Pancreas (tissue), 10 donors: ENCODE measurements around the gene CNPY3. TPM values are rescaled to one million over a fixed set of nuclear protein-coding genes. Genes with fewer than 3 reads are reported as not detected.
A peak's percentile ranks its signal among the peaks of the same experiment; 100 is the strongest.
"Not testable (repeated sequence)": the region's sequence is repeated elsewhere in the genome, so short reads cannot be mapped to it uniquely, and the experiment has no call there.

Experiments
- ATAC-seq, 4 donors: fragments of 200-7000 bp; cut with Tn5 transposase; one replicate each; pipeline versions ENCODE4 v1.8.0 to v1.9.1; 2020; ENCODE audit warnings: mild to moderate bottlenecking in 4 of 4, moderate library complexity in 4 of 4
- DNase-seq, 6 donors: peaks; one replicate each; pipeline ENCODE4 v3.0.0-alpha.2; 2020
- FAIRE-seq: peaks from 2 replicates; lab custom pipeline; 2012; peaks lifted over from hg19 to GRCh38; lab: Jason Lieb, UNC
- H3K27ac ChIP-seq, 4 donors: fragments of 200-600 bp; sonication (generic); 1 replicate in 3 of 4; 2 replicates in 1 of 4; pipeline versions ENCODE4 v1.5.0 to v1.8.0; 2020
- H3K27me3 ChIP-seq, 4 donors: fragments of 200-600 bp; one replicate each; pipeline ENCODE4 v1.8.0; 2021
- H3K36me3 ChIP-seq, 3 donors: fragments of 200-600 bp; sonication (generic) in 1 of 3; one replicate each; pipeline versions ENCODE4 v1.5.0 to v1.8.0; 2020 to 2021
- H3K4me1 ChIP-seq, 3 donors: fragments of 200-600 bp; one replicate each; pipeline ENCODE4 v1.8.0; 2021
- H3K4me3 ChIP-seq, 4 donors: fragments of 200-600 bp; sonication (generic) in 2 of 4; one replicate each; pipeline versions ENCODE4 v1.5.0 to v1.8.0; 2020 to 2021
- H3K9me3 ChIP-seq, 4 donors: fragments of 200-600 bp; one replicate each; pipeline ENCODE4 v1.8.0; 2021
- CTCF ChIP-seq, 4 donors: fragments of 200-600 bp; sonication (generic) in 3 of 4; IDR thresholded peaks; one replicate each; pipeline versions ENCODE4 v1.5.0 to v1.8.0; 2021; ENCODE audit warnings: antibody characterized with exemption in 4 of 4
- WGBS, 2 donors: extraction: QIAGEN DNeasy Blood & Tissue Kit; methylation state at CpG; one replicate each; pipeline ENCODE4 v1.1.7; 2013; 5-methylcytosine and 5-hydroxymethylcytosine counted together
- intact Hi-C, 3 donors: fragments of 100-400 bp; cut with DNase I; formaldehyde crosslinking; loops; one replicate each; pipeline versions ENCODE4 v1.11.1 to v1.14.2; 2022
- polyA plus RNA-seq, 2 donors: library from polyadenylated mRNA; stranded (reverse); fragments of 200-250 nt; gene quantifications; one replicate each; pipeline ENCODE4 v1.2.3, GENCODE V29; 2013
- total RNA-seq, 6 donors: library from RNA; stranded (reverse); fragmentation: NEBNext Ultra II Directional in 4 of 6; extraction: Animal tissue kit (Norgen Biotek cat#: 25700) in 4 of 6; gene quantifications; one replicate each; pipeline versions ENCODE4 v1.2.1 to v1.2.4, GENCODE V29; 2021 to 2023
- donor health status: healthy with polysubstance abuse.
- donor health status: DM: no; HTN: no; CAD: no; lungs with moderate emphysema.
- donor health status: DM: no; HTN: no; CAD: no.
- donor health status: control.
- donor health status: control.
- donor health status: Bipolar disorder and iron deficiency.
- donor health status: DM: yes; HTN: yes; CAD: no.
- donor health status: DM: no; HTN: no; CAD: no.
- donor health status: DM: no; HTN: no; CAD: no.
- donor health status: DM: yes; HTN: yes; CAD: no.

The CNPY3 gene
- 10 to 100 TPM; 28.3 to 59.7 (median 34.1) TPM for total RNA-seq
- 10 to 100 TPM; 41.9 to 55.4 TPM for polyA plus RNA-seq

GRCh38 chr6:42928986-42929820 is at the start of gene CNPY3:
Gene CNPY3, plus strand, starts transcription at chr6:42929480. Its CDS starts 91 bp downstream, at chr6:42929571.
- DNase-seq (peak; percentile 90 to 97 (median 93)), ATAC-seq (peak; percentile 89 to 96 (median 91)), FAIRE-seq (no peak)
- Histone ChIP-seq H3K4me3 (peak within 1 kb of the TSS; percentile 52 to 84 (median 58)), H3K27me3 (no peaks in the 10 kb centered on the region), H3K27ac (peak within 1 kb of the TSS; percentile 80 to 93 (median 88)), H3K9me3 (no peaks in the 10 kb centered on the region), H3K4me1 (peaks cover 0 to 21% (median 18%) of the 10 kb centered on the region in 3 donors), H3K36me3 (peaks cover 0 to 1% (median 1%) of the 10 kb centered on the region in 3 donors)
- no peak for TF ChIP-seq CTCF (IDR thresholded peaks at IDR 0.05)
- 0 to 1% methylated on average over 57 to 63 of the region's 63 CpGs for WGBS, 2 donors
- intact Hi-C loops: no loop called here

GRCh38 chr6:42880240-42880817 is 49.0 kb upstream of the CNPY3 start:
- 5 to 10% methylated on average over 25 of the region's 25 CpGs for WGBS, 2 donors
- not testable (repeated sequence) for H3K9me3 ChIP-seq, ATAC-seq, H3K27me3 ChIP-seq, DNase-seq, FAIRE-seq
- intact Hi-C loops: loop anchor here in 1 of 3 donors (5.0 kb wide), 1 partner anchor 218 kb away; no protein-coding TSS in a partner anchor
- Histone ChIP-seq H3K27ac (peak overlapping the region; percentile 74 to 96 (median 92)), H3K4me1 (peaks cover 0 to 11% (median 5%) of the 10 kb centered on the region in 3 donors), H3K4me3 (peak overlapping the region; percentile 33 to 64 (median 49)), H3K36me3 (peaks cover 0 to 20% (median 18%) of the 10 kb centered on the region in 3 donors)

GRCh38 chr6:42880871-42881270 is 48.4 kb upstream of the CNPY3 start:
- peak overlapping the region; percentile 33 to 64 (median 49) for H3K4me3 ChIP-seq
- intact Hi-C loops: loop anchor here in 1 of 3 donors (5.0 kb wide), 1 partner anchor 219 kb away; no protein-coding TSS in a partner anchor
- peaks cover 0 to 11% (median 5%) of the 10 kb centered on the region in 3 donors for H3K4me1 ChIP-seq
- not testable (repeated sequence) for H3K27me3 ChIP-seq, H3K27ac ChIP-seq, H3K9me3 ChIP-seq, ATAC-seq, FAIRE-seq, DNase-seq
- 73 to 75% methylated on average over 12 of the region's 12 CpGs for WGBS, 2 donors
- H3K36me3 ChIP-seq: peaks cover 0 to 25% (median 24%) of the 10 kb centered on the region in 3 donors

GRCh38 chr6:42885702-42886101 is 43.6 kb upstream of the CNPY3 start:
- no peak for TF ChIP-seq CTCF (IDR thresholded peaks at IDR 0.05)
- ATAC-seq (no peak), DNase-seq (no peak), FAIRE-seq (no peak)
- Histone ChIP-seq H3K9me3 (no peaks in the 10 kb centered on the region), H3K36me3 (peaks cover 0 to 29% (median 26%) of the 10 kb centered on the region in 3 donors), H3K4me1 (peaks cover 5 to 14% (median 5%) of the 10 kb centered on the region in 3 donors), H3K27ac (no peak overlapping the region), H3K27me3 (no peaks in the 10 kb centered on the region), H3K4me3 (no peak overlapping the region)
- WGBS, 2 donors: 56 to 62% methylated on average over 4 of the region's 4 CpGs
- intact Hi-C loops: no loop called here

- intact Hi-C loops, FAIRE-seq, H3K4me3 ChIP-seq, H3K9me3 ChIP-seq, H3K27me3 ChIP-seq, H3K27ac ChIP-seq, ATAC-seq, H3K4me1 ChIP-seq, DNase-seq: not testable (repeated sequence)
- H3K36me3 ChIP-seq: peaks cover 0 to 29% (median 26%) of the 10 kb centered on the region in 3 donors
- WGBS, 2 donors: 71 to 81% methylated on average over 4 of the region's 4 CpGs
Measured at GRCh38 chr6:42888201-42888600, 41.1 kb upstream of the CNPY3 start.

GRCh38 chr6:42889815-42890214 is 39.5 kb upstream of the CNPY3 start:
- H3K27ac ChIP-seq: peak overlapping the region in 3 of 4 donors; percentile 84 to 89 (median 88)
- WGBS, 2 donors: 39 to 45% methylated on average over 4 of the region's 4 CpGs
- ATAC-seq: no peak
- peak overlapping the region in 3 of 4 donors; percentile 69 to 96 (median 95) for H3K4me3 ChIP-seq
- H3K36me3 ChIP-seq: peaks cover 0 to 14% (median 12%) of the 10 kb centered on the region in 3 donors
- DNase-seq: no peak
- TF ChIP-seq CTCF (IDR thresholded peaks at IDR 0.05): no peak
- intact Hi-C loops: no loop called here
- FAIRE-seq: no peak
- H3K9me3 ChIP-seq: no peaks in the 10 kb centered on the region
- H3K4me1 ChIP-seq: peaks cover 0 to 5% (median 3%) of the 10 kb centered on the region in 3 donors
- no peaks in the 10 kb centered on the region for H3K27me3 ChIP-seq
